Keratinocyte (primary cell): Measurements from ENCODE around the gene NLGN1. TPM values are rescaled to one million over a fixed set of nuclear protein-coding genes. Genes with fewer than 3 reads are reported as not detected.

Experiments used
- DNase-seq: peaks from one replicate; pipeline ENCODE4 v3.0.0-alpha.2; 2011; ENCODE audit warnings: low read depth, missing footprints, low spot score
- FAIRE-seq: peaks from 2 replicates; lab custom pipeline; 2011; peaks lifted over from hg19 to GRCh38; lab: Jason Lieb, UNC
- H2AFZ ChIP-seq: 2 replicates; pipeline ENCODE4 v1.6.0; 2012; ENCODE audit warnings: low read length, control low read depth, inconsistent platforms; ENCODE audit not compliant: control insufficient read depth
- H3K27ac ChIP-seq: 2 replicates; pipeline ENCODE4 v1.5.1; 2011; ENCODE audit warnings: low read length; ENCODE audit not compliant: control insufficient read depth, insufficient read depth
- H3K27me3 ChIP-seq: 3 replicates; pipeline ENCODE4 v1.6.0; 2011; ENCODE audit warnings: low read length; ENCODE audit not compliant: control insufficient read depth, insufficient read depth; ENCODE audit errors: extremely low read depth
- H3K36me3 ChIP-seq, 2 experiments: 2 replicates in 1 of 2; 3 replicates in 1 of 2; pipeline ENCODE4 v1.5.1; 2011; ENCODE audit warnings: low read length in 2 of 2, mild to moderate bottlenecking in 1 of 2; ENCODE audit not compliant: control insufficient read depth in 2 of 2, insufficient read depth in 2 of 2; ENCODE audit errors: extremely low read depth in 1 of 2
- H3K4me1 ChIP-seq: 3 replicates; pipeline ENCODE4 v1.5.1; 2011; ENCODE audit warnings: low read length; ENCODE audit not compliant: control insufficient read depth, insufficient read depth; ENCODE audit errors: extremely low read depth
- H3K4me2 ChIP-seq: 3 replicates; pipeline ENCODE4 v1.6.0; 2011; ENCODE audit warnings: low read depth, low read length; ENCODE audit not compliant: control insufficient read depth, insufficient read depth; ENCODE audit errors: extremely low read depth
- H3K4me3 ChIP-seq, 3 experiments: fragments of 200-600 bp in 1 of 3; sonication (generic) in 1 of 3; 2 replicates in 2 of 3; 3 replicates in 1 of 3; pipeline ENCODE4 v1.5.1; 2011 to 2016; ENCODE audit warnings: low read length in 3 of 3, mild to moderate bottlenecking in 3 of 3, control low read depth in 2 of 3, inconsistent platforms in 1 of 3, low read depth in 1 of 3, mixed read lengths in 1 of 3, mixed run types in 1 of 3, moderate library complexity in 1 of 3; ENCODE audit not compliant: control insufficient read depth in 2 of 3, insufficient read depth in 2 of 3; ENCODE audit errors: extremely low read depth in 1 of 3
- H3K79me2 ChIP-seq: 2 replicates; pipeline ENCODE4 v1.6.0; 2012; ENCODE audit warnings: low read length; ENCODE audit not compliant: control insufficient read depth, insufficient read depth
- H3K9ac ChIP-seq: 3 replicates; pipeline ENCODE4 v1.6.0; 2011; ENCODE audit warnings: low read length; ENCODE audit not compliant: control insufficient read depth, insufficient read depth; ENCODE audit errors: extremely low read depth
- H3K9me1 ChIP-seq: 3 replicates; pipeline ENCODE4 v1.6.0; 2011; ENCODE audit warnings: low read length; ENCODE audit not compliant: control insufficient read depth, insufficient read depth; ENCODE audit errors: extremely low read depth
- H3K9me3 ChIP-seq: 2 replicates; pipeline ENCODE4 v1.5.1; 2012; ENCODE audit warnings: low read depth, low read length; ENCODE audit not compliant: control insufficient read depth
- H4K20me1 ChIP-seq: 3 replicates; pipeline ENCODE4 v1.6.0; 2011; ENCODE audit warnings: low read length; ENCODE audit not compliant: control insufficient read depth, insufficient read depth; ENCODE audit errors: extremely low read depth
- EZH2 ChIP-seq: IDR thresholded peaks from one replicate; pipeline ENCODE4 v1.6.1; 2012; ENCODE audit warnings: inconsistent platforms, mild to moderate bottlenecking, low read length, moderate library complexity
- dilution Hi-C: fragments of 300-500 bp; cut with MboI; formaldehyde crosslinking; loops from one replicate; pipeline ENCODE4 v1.7.0; 2020; ENCODE audit warnings: low sequenced_read_pairs; ENCODE audit not compliant: extremely low pct_ligation_motif_present
- polyA plus RNA-seq, 5 experiments: library from polyadenylated mRNA; depleted of rRNA in 3 of 5; stranded (reverse) in 3 of 5; stranded (forward) in 1 of 5; unstranded in 1 of 5; fragments of >200 nt; gene quantifications; 1 replicate in 1 of 5; 2 replicates in 3 of 5; 3 replicates in 1 of 5; pipeline versions ENCODE4 v1.2.1 to v1.2.3, GENCODE V29; 2011 to 2012; ENCODE audit warnings: missing spikeins in 2 of 5, low read depth in 1 of 5, low replicate concordance in 1 of 5
- TF ChIP-seq, protein P1 (sequence below), 3 experiments: IDR thresholded peaks in 1 of 3; conservative IDR thresholded peaks in 1 of 3; optimal IDR thresholded peaks in 1 of 3; 2 replicates in 2 of 3; 3 replicates in 1 of 3; pipeline versions ENCODE3 to v1.5.1; 2011; ENCODE audit warnings: low read length in 3 of 3, mild to moderate bottlenecking in 3 of 3, moderate library complexity in 2 of 3, control low read depth in 1 of 3, inconsistent platforms in 1 of 3; ENCODE audit not compliant: insufficient read depth in 2 of 3; ENCODE audit errors: extremely low read depth in 1 of 3

NLGN1 gene
- polyA plus RNA-seq, 1 donor (not counting 4 experiments of a cell fraction or from before 2014, with no cell fraction given) = not detected

DNA sequence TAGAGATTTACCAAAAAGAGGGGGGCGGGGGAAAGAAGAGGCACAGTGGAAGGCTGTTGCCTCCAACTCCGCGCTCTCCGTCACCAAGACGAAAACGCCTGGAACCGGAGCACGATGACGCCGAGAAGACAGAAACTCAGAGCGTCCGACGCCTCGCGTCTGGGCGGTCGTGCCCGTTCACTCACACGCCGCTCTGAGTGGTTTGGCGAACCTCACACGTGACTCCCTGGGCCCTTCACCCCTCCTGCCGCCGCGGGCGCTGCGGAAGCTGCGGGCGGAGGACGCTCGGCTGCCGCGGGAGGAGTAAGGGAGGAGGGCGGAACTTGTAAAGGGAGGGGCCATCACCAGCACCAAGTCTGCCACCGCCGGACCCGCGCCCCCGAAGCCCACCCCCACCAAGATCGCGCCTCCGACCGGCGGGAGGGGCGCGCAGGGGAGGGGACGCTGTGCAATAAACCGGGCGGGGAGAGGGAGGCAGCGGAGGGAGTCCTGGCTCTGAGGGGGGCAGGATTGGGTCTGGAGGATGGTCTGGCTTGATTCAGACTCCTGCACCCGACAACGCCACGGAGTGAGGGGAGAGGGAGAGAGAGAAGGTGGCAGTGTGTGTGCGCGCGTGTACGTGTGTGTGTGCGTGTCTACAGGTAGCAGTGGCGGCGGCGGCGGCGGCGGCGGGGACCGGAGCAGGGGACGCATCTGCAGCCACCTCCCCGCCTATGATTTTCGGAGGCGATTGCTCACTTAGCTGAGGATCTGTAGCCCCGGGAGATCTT lies 1.9 kb upstream of the NLGN1 start:
- Histone ChIP-seq H3K9me3 (no peaks in the 10 kb centered on the region), H3K4me1 (peaks cover 12% of the 10 kb centered on the region), H3K27ac (no peak overlapping the region), H4K20me1 (no peaks in the 10 kb centered on the region), H3K9me1 (no peaks in the 10 kb centered on the region), H3K36me3 (no peaks in the 10 kb centered on the region), H2AFZ (peak overlapping the region; percentile 89), H3K4me2 (peak overlapping the region; percentile 95), H3K4me3 (peak overlapping the region; percentile 51 to 74 (median 55)), H3K9ac (peak overlapping the region; percentile 47), H3K27me3 (peaks cover 36% of the 10 kb centered on the region), H3K79me2 (no peaks in the 10 kb centered on the region)
- TF ChIP-seq, protein P1, sequence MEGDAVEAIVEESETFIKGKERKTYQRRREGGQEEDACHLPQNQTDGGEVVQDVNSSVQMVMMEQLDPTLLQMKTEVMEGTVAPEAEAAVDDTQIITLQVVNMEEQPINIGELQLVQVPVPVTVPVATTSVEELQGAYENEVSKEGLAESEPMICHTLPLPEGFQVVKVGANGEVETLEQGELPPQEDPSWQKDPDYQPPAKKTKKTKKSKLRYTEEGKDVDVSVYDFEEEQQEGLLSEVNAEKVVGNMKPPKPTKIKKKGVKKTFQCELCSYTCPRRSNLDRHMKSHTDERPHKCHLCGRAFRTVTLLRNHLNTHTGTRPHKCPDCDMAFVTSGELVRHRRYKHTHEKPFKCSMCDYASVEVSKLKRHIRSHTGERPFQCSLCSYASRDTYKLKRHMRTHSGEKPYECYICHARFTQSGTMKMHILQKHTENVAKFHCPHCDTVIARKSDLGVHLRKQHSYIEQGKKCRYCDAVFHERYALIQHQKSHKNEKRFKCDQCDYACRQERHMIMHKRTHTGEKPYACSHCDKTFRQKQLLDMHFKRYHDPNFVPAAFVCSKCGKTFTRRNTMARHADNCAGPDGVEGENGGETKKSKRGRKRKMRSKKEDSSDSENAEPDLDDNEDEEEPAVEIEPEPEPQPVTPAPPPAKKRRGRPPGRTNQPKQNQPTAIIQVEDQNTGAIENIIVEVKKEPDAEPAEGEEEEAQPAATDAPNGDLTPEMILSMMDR (optimal IDR thresholded peaks at IDR 0.05 in 1 of 3, IDR thresholded peaks at IDR 0.05 in 1 of 3, conservative IDR thresholded peaks at IDR 0.05 in 1 of 3; ENCODE audit: extremely low read depth in 1 of 3, insufficient read depth in 2 of 3, low read length in 3 of 3) = no peak
- TF ChIP-seq EZH2 = no peak
- FAIRE-seq (no peak), DNase-seq (no peak)
- dilution Hi-C loops = no loop called here

DNA sequence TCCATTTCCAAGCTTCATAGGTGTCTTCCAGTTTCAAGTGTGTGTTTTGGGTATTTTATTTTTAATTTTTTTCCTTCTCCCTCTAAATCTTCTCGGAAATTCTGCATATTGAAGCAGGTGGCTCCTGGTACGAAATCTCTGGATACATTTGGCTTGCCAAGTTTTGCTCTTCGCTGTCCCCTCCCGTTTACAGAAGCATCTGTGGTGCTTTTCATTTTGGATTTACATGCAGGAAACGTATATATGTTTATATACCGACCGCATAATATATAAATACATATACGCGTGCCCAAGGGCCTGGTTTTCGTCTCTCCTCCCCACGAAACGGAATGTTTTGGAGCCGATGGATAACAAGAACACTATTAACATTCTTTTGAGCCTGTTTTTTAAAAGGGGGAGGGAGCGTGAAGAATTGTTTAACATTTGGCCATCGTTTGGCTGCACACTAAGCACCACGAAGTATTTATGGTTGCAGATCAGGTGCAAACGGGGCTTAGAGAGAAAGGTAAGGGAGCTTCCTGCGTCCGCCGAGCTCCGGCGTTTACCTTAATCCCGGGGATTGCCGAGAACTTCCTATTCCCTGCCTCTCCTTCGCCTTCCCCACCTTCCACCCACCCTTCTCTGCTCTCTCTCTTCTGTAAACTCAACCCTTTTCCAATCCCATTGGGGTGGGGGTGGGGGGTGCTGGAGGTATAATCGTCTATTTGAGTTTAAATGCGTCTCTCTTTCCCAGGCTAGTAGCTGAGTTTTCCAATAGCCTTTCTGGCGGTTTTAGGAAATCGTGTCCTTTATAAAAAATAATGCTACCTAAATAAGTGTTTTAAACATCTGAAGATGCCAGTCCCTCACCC lies 1.1 kb upstream of the NLGN1 start:
- Histone ChIP-seq H3K9me3 (no peaks in the 10 kb centered on the region), H3K4me3 (peak overlapping the region; percentile 51 to 74 (median 55)), H3K27ac (no peak overlapping the region), H3K79me2 (no peaks in the 10 kb centered on the region), H3K9me1 (no peaks in the 10 kb centered on the region), H3K36me3 (no peaks in the 10 kb centered on the region), H4K20me1 (no peaks in the 10 kb centered on the region), H3K9ac (no peak overlapping the region), H3K4me1 (peaks cover 12% of the 10 kb centered on the region), H3K4me2 (peak overlapping the region; percentile 95), H3K27me3 (peaks cover 36% of the 10 kb centered on the region), H2AFZ (no peak overlapping the region)
- dilution Hi-C loops = no loop called here
- DNase-seq = no peak
- FAIRE-seq = no peak
- TF ChIP-seq EZH2 = no peak
- TF ChIP-seq, protein P1 (optimal IDR thresholded peaks at IDR 0.05 in 1 of 3, IDR thresholded peaks at IDR 0.05 in 1 of 3, conservative IDR thresholded peaks at IDR 0.05 in 1 of 3; ENCODE audit: extremely low read depth in 1 of 3, insufficient read depth in 2 of 3, low read length in 3 of 3) = no peak
